CD4-positive, alpha-beta T cell treated with Interleukin-15 for 1 hour (primary cell): Measurements from ENCODE around the gene SLC38A7.
A peak's percentile ranks its signal among the peaks of the same experiment; 100 is the strongest.
"Not testable (repeated sequence)": the region's sequence is repeated elsewhere in the genome, so short reads cannot be mapped to it uniquely, and the experiment has no call there.

Experiments
- DNase-seq: peaks from one replicate; pipeline ENCODE4 v3.0.0-alpha.2; 2020

The SLC38A7 gene

GRCh38 chr16:58678269-58678668 lies 6.3 kb downstream of the SLC38A7 start:
- no peak for DNase-seq

DNA sequence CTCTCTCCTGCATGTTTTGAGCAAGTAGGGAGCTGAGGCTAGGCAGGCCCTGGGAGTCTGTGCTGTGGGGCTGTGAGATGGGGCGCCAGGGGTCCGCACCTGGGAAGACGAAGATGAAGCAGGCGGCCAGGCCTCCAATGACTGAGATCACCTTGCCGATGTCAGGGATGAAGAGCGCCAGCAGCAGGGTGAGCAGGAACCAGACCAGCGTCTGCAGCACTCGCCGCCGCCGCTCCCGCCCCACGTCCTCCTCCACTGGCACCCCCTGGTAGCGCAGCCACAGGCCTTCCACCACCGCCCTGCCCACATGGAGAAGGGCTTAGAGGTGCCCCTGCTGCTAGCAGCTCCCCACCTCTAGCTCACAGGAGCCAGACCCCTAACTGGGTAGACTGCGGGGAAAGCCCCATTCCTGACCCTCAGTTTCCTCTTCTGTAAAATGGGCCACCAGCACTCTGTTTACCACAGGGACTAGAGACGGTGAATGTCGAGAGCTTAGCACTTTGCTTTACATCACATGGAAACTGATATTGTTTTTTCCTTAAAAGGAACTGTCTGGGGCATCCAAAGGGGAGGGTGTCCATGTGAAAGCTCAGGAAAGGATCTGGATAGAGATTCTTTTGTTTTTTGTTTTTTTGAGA lies 13.5 kb downstream of the SLC38A7 start:
- DNase-seq: no peak

- DNase-seq: no peak
These were observed 14.4 kb downstream of the SLC38A7 start for GRCh38 chr16:58670177-58670576.

DNA sequence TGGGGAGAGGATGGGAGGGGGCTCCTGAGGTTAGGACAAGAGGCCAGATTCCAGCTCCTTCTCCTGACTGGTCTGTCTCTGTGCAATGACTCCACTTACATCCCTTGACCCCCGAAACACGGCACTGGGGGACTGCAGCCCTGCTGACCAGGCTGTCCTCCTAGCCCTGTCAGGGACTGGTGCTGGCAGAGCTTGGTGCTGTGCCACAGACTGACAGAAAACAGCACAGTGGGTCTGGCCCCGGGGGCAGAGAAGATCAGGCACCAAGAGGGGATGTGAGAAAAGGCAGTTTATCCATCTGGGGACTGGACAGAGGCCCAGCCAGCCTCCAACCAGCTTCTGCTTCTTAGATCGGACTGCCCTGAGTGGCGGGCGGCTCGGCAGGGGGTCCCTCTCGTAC lies 19.4 kb downstream of the SLC38A7 start:
- no peak for DNase-seq

DNA sequence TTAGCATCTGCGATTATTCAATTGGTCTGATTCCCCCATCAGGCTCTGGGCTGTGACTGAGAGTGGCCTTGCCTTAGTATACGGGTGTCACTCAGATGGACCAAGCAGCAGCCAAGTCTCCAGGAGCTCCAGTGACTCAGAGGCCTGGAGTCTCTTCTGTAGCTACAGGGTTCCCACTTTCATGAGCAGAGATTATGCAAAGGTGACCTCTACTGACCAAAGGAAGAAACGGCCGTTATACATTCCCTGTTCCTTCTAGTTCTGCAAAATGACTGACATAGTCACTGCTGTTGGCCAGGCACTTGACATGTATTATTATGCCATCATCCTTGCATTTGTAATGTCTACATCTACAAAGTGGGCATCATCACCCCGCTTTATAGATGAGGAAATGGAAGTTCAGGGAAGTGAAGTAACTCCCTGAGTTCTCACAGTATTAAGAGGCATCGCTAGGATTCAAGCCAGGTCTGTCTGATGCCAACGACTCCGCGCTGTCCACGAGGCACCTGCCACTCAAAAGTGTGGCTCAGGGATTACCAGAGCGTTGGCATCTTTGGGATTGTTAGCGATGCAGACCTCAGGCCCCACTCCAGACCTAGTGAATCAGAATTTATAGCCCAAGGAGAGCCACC lies 23.3 kb downstream of the SLC38A7 start:
- peak; percentile 41 for DNase-seq

DNA sequence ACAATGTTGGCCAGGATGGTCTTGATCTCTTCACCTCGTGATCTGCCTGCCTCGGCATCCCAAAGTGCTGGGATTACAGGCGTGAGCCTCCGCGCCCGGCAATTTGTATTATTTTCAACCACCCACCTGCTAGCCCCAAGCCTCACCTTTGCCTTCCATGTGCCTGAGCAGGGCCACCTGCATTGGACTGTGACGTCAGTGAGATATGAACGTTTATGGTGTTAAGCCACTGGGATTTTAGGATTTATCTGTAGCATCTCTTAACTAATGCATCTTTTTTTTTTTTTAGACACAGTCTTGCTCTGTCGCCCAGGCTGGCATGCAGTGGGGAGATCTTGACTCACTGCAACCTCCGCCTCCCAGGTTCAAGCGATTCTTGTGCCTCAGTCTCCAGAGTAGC lies 24.7 kb downstream of the SLC38A7 start:
- not testable (repeated sequence) for DNase-seq

GRCh38 chr16:58658796-58659211 lies 25.8 kb downstream of the SLC38A7 start:
- DNase-seq: no peak

DNA sequence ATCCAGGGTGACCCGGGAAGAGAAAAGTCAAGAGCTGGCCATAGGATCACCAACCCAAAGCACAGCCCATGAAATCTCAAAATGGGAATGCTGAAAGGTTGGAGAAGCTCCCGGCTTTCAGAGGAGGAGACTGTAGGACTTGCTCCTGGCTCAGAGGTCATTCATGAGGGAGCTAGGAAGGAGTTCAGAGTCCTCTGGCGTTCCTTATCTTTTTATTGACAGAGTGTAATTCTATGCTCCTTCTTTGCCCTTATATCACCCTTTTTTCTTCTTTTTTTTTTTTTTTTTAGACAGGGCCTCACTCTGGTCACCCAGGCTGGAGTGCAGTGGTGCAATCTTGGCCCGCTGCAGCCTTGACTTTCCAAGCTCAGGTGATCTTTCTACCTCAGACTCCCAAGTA lies 27.7 kb downstream of the SLC38A7 start:
- DNase-seq: no peak

DNA sequence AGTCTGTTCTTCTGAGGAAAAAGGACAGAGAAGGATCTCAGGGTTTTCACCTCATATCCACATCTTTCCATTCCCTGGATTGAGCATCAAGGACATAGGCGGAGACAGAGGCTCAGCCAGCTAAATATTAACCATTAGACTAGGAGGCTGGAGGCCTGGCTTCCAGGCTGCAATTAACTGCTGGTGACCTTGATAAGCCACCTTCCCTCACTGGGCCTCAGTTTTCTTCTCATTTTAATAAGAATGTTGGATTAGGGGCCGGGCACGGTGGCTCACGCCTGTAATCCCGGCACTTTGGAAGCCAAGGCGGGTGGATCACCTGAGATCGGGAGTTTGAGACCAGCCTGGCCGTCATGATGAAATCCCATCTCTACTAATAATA lies 29.4 kb downstream of the SLC38A7 start:
- DNase-seq: no peak

GRCh38 chr16:58654560-58655214 lies 29.9 kb downstream of the SLC38A7 start:
- DNase-seq: no peak

DNA sequence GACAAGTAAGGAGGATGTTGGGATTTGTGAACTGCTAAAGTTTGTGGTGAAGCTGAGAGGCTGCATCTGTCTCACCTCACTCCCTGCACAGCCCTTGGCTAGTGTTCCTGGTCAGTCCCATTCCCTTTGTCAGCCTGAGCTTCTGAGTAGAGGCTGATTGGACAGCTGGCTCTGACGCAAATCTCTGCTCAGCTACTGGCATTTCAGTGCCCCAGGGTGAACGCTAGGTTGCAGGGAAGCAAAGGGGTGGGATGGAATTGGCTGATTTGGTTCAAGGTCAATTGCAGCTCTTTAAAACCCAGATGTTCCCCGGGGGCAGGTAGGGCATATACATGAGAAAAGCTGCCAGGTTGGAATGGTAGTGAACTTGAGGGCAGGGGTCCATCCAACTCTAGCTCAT lies 31.8 kb downstream of the SLC38A7 start:
- DNase-seq: no peak

GRCh38 chr16:58651965-58652348 lies 32.6 kb downstream of the SLC38A7 start:
- DNase-seq: no peak

GRCh38 chr16:58649707-58650106 lies 34.9 kb downstream of the SLC38A7 start:
- DNase-seq: no peak

GRCh38 chr16:58647107-58647506 lies 37.5 kb downstream of the SLC38A7 start:
- DNase-seq: no peak

GRCh38 chr16:58644765-58645487 lies 39.6 kb downstream of the SLC38A7 start:
- DNase-seq: no peak

DNA sequence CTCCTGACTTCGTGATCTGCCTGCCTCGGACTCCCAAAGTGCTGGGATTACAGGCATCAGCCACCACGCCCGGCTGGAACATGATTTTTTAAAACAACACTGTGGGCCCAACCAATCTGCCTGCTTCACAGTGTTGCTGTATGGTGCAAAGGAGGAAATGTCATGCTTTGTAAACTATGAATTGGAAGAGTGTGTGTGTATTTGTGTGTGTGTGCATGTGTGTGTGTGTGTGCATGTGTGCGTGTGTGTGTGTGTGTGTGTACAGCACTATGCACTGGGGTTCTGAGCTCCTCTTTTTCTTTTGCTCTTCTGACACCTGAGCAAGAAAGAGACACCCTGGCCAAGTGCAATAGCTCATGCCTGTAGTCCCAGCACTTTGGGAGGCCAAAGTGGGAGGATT lies 40.5 kb downstream of the SLC38A7 start:
- no peak for DNase-seq

DNA sequence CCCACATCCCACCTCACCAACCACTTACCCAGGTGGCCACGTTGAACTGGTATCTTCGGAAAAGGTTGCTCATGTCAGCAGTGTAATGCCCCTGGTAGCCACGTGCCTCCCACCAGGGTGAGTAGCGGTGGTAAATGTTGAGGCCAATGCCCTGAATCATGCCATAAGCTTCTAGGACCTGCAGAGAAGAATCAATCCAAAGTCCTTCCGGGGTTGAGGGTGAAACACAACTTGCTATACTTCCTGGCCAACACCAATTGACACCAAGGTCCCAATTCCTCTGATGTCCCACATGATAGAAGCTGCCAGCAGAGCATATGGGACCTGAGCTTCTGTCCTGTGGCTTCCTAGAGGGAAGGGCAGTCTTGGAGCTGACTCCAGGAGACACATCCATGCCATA lies 43.6 kb downstream of the SLC38A7 start:
- no peak for DNase-seq

GRCh38 chr16:58639836-58640235 lies 44.7 kb downstream of the SLC38A7 start:
- DNase-seq: no peak

DNA sequence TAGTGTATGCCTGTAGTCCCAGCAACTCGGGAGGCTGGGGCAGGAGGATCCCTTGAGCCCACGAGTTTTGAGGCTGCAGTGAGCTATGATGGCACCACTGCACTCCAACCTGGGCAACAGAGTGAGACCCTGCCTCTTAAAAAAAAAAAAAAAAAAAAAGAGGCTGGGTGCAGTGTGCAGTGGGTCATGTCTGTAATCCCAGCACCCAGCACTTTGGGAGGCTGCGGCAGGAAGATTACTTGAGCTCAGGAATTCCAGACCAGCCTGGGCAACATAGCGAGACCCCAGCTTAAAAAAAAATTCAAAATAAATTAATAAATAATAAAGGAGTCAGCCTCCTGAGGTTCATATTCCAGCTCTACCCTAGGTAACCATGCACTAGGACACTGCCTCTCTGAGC lies 45.3 kb downstream of the SLC38A7 start:
- DNase-seq: no peak

GRCh38 chr16:58638148-58639036 lies 46.2 kb downstream of the SLC38A7 start:
- no peak for DNase-seq

DNA sequence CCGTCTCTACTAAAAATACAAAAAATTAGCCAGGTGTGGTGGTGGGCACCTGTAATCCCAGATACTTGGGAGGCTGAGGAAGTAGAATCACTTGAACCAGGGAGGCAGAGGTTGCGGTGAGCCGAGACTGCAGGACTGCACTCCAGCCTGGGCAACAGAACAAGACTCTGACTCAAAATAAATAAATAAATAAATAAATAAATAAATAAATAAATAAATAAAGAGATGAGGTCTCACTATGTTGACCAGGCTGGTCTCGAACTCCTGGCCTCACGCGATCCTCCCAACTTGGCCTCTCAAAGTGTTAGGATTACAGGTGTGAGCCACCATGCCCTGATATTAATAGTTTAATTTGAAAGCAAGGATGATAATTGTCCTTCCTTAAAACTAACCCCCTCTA lies 47.5 kb downstream of the SLC38A7 start:
- not testable (repeated sequence) for DNase-seq

DNA sequence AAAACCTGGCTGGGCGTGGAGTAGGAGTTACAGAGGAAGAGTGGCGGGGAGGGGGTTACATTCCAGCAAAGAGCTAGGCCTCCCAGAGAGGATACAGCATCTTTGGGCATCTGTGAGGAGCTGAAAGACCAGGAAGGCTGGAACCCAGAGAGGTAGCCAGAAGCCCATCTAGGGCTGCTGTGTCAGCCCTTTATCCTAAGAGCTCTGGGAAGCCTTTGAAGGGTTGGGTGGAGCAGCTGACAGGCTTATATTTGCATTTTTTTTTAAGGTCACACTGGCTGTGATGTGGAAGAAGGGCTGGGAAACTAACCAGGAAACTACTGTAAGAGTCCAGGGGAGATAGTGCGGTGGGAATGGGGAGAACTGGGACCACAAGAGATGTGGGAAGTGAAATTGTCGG lies 48.1 kb downstream of the SLC38A7 start:
- DNase-seq: no peak

DNA sequence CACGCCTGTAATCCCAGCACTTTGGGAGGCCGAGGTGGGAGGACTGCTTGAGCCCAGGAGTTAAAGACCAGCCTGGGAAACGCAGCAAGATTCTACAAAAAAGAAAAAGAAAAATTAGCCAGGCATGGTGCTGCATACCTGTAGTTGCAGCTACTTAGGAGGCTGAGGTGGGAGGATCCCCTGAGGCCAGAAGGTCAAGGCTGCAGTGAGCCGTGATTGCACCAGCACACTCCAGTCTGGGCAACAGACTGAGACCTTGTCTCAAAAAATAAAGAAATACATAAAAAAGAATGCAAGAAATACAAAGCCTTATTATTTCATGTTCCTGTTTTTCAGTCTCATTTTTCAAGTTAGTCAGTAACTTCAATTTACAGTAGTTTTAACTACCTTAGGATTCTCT lies 49.1 kb downstream of the SLC38A7 start:
- DNase-seq: no peak
